PC-3 (cell line): ENCODE data around the gene PIGQ. TPM values are rescaled to one million over a fixed set of nuclear protein-coding genes. Genes with fewer than 3 reads are reported as not detected.

Experiments
- ATAC-seq: fragments of 200-7000 bp; cut with Tn5 transposase; 2 replicates; pipeline ENCODE4 v1.9.1; 2020; ENCODE audit warnings: mild to moderate bottlenecking, moderate library complexity
- BruUV-seq: library from RNA; stranded (reverse); fragments of 400-500 nt; replicated peaks from 2 replicates; lab custom pipeline; 2021; lab: Mats Ljungman, UMichigan
- CTCF ChIA-PET: fragments of 300-600 bp; sonication (Branson Sonifier 250); formaldehyde crosslinking; loops from one replicate; lab custom pipeline; 2022; ENCODE audit warnings: antibody characterized with exemption; lab: Charles Lee
- POLR2A ChIA-PET: fragments of 300-600 bp; sonication (Branson Sonifier 250); formaldehyde crosslinking; loops from one replicate; lab custom pipeline; 2022; ENCODE audit warnings: antibody characterized with exemption; ENCODE audit not compliant: unreplicated experiment; lab: Charles Lee
- DNase-seq: peaks from one replicate; pipeline ENCODE4 v3.0.0-alpha.2; 2015
- H2AFZ ChIP-seq: fragments of 300-600 bp; sonication (generic); 2 replicates; pipeline ENCODE4 v1.6.0; 2016; ENCODE audit warnings: antibody characterized with exemption, low read length
- H3F3A ChIP-seq: fragments of 300-600 bp; sonication (generic); one replicate; pipeline ENCODE4 v1.6.0; 2017; ENCODE audit warnings: antibody characterized with exemption, low read length, control low read depth, mild to moderate bottlenecking; ENCODE audit not compliant: unreplicated experiment
- H3K27ac ChIP-seq: fragments of 300-600 bp; sonication (generic); 2 replicates; pipeline ENCODE4 v1.5.1; 2016; ENCODE audit warnings: mild to moderate bottlenecking, low read length
- H3K27me3 ChIP-seq: fragments of 300-600 bp; sonication (generic); 2 replicates; pipeline ENCODE4 v1.6.1; 2016; ENCODE audit warnings: low read length, mixed read lengths
- H3K36me3 ChIP-seq: fragments of 300-600 bp; sonication (generic); 2 replicates; pipeline ENCODE4 v1.6.1; 2016; ENCODE audit warnings: low read depth, mixed run types, low read length, mixed read lengths
- H3K4me1 ChIP-seq: fragments of 300-600 bp; sonication (generic); 2 replicates; pipeline ENCODE4 v1.5.1; 2016; ENCODE audit warnings: low read length; ENCODE audit not compliant: insufficient read depth
- H3K4me2 ChIP-seq: fragments of 300-600 bp; sonication (generic); 2 replicates; pipeline ENCODE4 v1.6.0; 2016; ENCODE audit warnings: low read length
- H3K4me3 ChIP-seq: fragments of 300-600 bp; sonication (generic); 2 replicates; pipeline ENCODE4 v1.5.1; 2016; ENCODE audit warnings: mild to moderate bottlenecking, low read length, mixed read lengths
- H3K79me2 ChIP-seq: fragments of 300-600 bp; sonication (generic); 2 replicates; pipeline ENCODE4 v1.6.1; 2017; ENCODE audit warnings: low read length, mixed read lengths
- H3K9ac ChIP-seq: fragments of 300-600 bp; sonication (generic); 2 replicates; pipeline ENCODE4 v1.6.0; 2016; ENCODE audit warnings: mild to moderate bottlenecking, low read length
- H3K9me2 ChIP-seq: fragments of 300-600 bp; sonication (generic); replicated peaks from 2 replicates; pipeline ENCODE4 v1.6.1; 2016; ENCODE audit warnings: mixed run types, low read length, mixed read lengths
- H3K9me3 ChIP-seq: fragments of 300-600 bp; sonication (generic); 2 replicates; pipeline ENCODE4 v1.6.1; 2016; ENCODE audit warnings: low read length, mixed read lengths
- H4K20me1 ChIP-seq: fragments of 300-600 bp; sonication (generic); 2 replicates; pipeline ENCODE4 v1.6.1; 2016; ENCODE audit warnings: low read length, mixed read lengths
- CTCF ChIP-seq: fragments of 300-600 bp; sonication (generic); conservative IDR thresholded peaks from 2 replicates; pipeline ENCODE4 v1.5.1; 2017; ENCODE audit warnings: antibody characterized with exemption, low read depth, mild to moderate bottlenecking, low read length
- EZH2 ChIP-seq: fragments of 300-600 bp; sonication (generic); IDR thresholded peaks from one replicate; pipeline ENCODE4 v1.6.1; 2017; ENCODE audit warnings: antibody characterized with exemption, mild to moderate bottlenecking, low read length; ENCODE audit not compliant: unreplicated experiment
- EZH2phosphoT487 ChIP-seq: fragments of 300-600 bp; sonication (generic); IDR thresholded peaks from 2 replicates; pipeline ENCODE4 v1.6.1; 2018; ENCODE audit warnings: mild to moderate bottlenecking, antibody characterized with exemption, low read length, borderline replicate concordance
- intact Hi-C: fragments of 100-400 bp; cut with micrococcal nuclease; formaldehyde crosslinking; loops from 2 replicates; pipeline ENCODE4 v1.9.0; 2023
- total RNA-seq: library from RNA; depleted of rRNA; stranded (reverse); fragments of >200 nt; gene quantifications from 2 replicates; pipeline ENCODE4 v1.2.3, GENCODE V29; 2014

The PIGQ gene
- total RNA-seq, 1 experiment from 2014 or later: 36.0 TPM

- no TSS peak for BruUV-seq
- Histone ChIP-seq H3K9me3 (no peaks in the 10 kb centered on the region), H3K4me3 (no peak overlapping the region), H2AFZ (no peak overlapping the region), H3K4me1 (no peaks in the 10 kb centered on the region), H3F3A (no peaks in the 10 kb centered on the region), H3K79me2 (no peaks in the 10 kb centered on the region), H3K36me3 (no peaks in the 10 kb centered on the region), H3K9ac (no peak overlapping the region), H3K27ac (no peak overlapping the region), H3K4me2 (no peak overlapping the region), H3K9me2 (no peaks in the 10 kb centered on the region), H3K27me3 (peaks cover 9% of the 10 kb centered on the region), H4K20me1 (no peaks in the 10 kb centered on the region)
- ATAC-seq: no peak
- ChIA-PET POLR2A (no interaction called here), CTCF (no interaction called here)
- TF ChIP-seq EZH2: no peak
- no peak for TF ChIP-seq EZH2phosphoT487
- intact Hi-C loops: no loop called here
- no peak for DNase-seq
These were observed 14.0 kb upstream of the PIGQ start for GRCh38 chr16:555528-556473.

- Histone ChIP-seq H3K4me1 (no peaks in the 10 kb centered on the region), H3K9ac (no peak overlapping the region), H3K4me3 (no peak overlapping the region), H3K79me2 (no peaks in the 10 kb centered on the region), H3K27ac (no peak overlapping the region), H3K27me3 (peaks cover 13% of the 10 kb centered on the region), H3K9me3 (no peaks in the 10 kb centered on the region), H4K20me1 (no peaks in the 10 kb centered on the region), H2AFZ (no peak overlapping the region), H3K9me2 (no peaks in the 10 kb centered on the region), H3K4me2 (no peak overlapping the region), H3F3A (no peaks in the 10 kb centered on the region), H3K36me3 (no peaks in the 10 kb centered on the region)
- TF ChIP-seq EZH2phosphoT487: no peak
- TF ChIP-seq CTCF: no peak
- no peak for TF ChIP-seq EZH2
- ATAC-seq: no peak
- ChIA-PET POLR2A (no interaction called here), CTCF (no interaction called here)
- BruUV-seq: no TSS peak
- intact Hi-C loops: no loop called here
- no peak for DNase-seq
These were observed 13.1 kb upstream of the PIGQ start for GRCh38 chr16:556474-557173.

GRCh38 chr16:557463-558297 is 12.1 kb upstream of the PIGQ start:
- Histone ChIP-seq H4K20me1 (no peaks in the 10 kb centered on the region), H3F3A (no peaks in the 10 kb centered on the region), H3K27ac (no peak overlapping the region), H3K9me3 (no peaks in the 10 kb centered on the region), H3K4me1 (no peaks in the 10 kb centered on the region), H3K4me3 (no peak overlapping the region), H2AFZ (no peak overlapping the region), H3K79me2 (no peaks in the 10 kb centered on the region), H3K4me2 (no peak overlapping the region), H3K9me2 (no peaks in the 10 kb centered on the region), H3K27me3 (peaks cover 13% of the 10 kb centered on the region), H3K36me3 (no peaks in the 10 kb centered on the region), H3K9ac (no peak overlapping the region)
- POLR2A ChIA-PET: no interaction called here
- DNase-seq (no peak), ATAC-seq (no peak)
- no peak for TF ChIP-seq CTCF
- no TSS peak for BruUV-seq
- intact Hi-C loops: no loop called here
- CTCF ChIA-PET: no interaction called here
